GM21360 (cell line): ENCODE data around the gene FOXJ1.

Source experiments
- ATAC-seq: cut with Tn5 transposase; IDR thresholded peaks from one replicate; pipeline ENCODE4 v1.9.1; 2021; ENCODE audit warnings: mild to moderate bottlenecking, moderate library complexity; ENCODE audit not compliant: unreplicated experiment

FOXJ1 gene

DNA sequence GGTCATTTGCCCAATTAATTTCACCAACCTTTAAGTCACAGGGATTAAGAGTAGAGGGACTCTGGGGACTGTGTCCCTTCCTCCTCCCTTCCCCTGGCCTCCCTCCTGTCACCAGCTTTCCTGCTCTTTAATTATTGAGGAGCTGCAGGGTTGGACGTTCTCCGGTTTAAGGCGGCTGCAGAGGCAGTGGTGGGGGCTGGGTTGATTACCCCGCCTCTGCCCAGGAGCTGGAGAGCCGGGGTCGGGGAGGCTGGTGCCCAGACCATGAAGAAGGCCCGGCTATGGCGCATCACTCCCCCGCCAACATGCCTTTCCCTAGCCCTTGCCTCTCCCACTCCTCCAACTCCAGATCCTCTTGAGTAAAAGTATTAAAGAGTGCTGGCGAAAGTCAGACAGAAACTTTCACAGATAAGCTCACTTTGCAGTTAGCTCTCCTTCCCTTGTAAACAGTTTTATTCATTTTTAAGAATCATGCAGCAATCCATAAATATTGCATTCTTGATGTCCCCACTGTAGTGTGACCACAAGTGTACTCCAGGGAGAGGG lies 1.1 kb upstream of the FOXJ1 start:
- no peak for ATAC-seq

GRCh38 chr17:76140661-76141211 lies 309 bp downstream of the FOXJ1 start:
- no peak for ATAC-seq

DNA sequence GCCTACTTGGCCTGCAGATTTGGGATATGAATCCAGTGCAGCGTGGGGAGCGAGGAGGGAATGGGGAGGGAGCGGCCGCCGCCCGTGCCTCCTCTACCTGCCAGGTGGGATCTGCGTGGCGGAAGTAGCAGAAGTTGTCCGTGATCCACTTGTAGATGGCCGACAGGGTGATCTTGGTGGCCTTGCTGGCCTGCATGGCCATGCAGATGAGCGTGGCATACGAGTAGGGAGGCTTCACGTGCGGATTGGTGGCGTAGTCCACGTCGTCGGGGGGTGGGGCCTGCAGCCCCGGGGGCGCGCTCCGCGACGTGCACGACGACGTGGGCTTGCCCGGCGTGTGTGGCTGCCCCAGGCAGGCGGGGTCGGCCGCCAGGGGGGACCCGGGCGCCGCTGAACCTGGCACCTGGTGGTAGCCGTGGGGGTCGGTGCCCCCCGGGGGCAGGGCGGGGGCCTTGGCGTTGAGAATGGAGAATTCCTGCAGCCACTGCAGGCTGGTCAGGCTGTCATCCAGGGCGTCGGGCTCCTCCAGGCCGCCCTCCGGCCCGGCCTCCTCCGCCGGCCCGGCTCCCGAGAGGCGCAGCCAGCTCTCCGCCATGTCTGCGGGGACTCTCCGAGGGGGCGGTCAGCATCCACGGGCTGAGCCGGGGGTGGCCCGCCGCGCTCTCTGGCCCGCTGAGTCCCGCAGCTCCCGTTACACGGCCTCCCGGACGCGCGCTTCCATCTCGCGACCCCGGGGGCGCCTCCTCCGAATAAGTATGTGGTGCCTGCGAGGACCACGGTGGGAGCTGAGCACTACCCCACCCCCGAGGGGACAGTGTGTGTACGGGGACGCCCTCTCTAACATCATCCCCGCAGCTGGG lies 1.0 kb downstream of the FOXJ1 start:
- no peak for ATAC-seq

- no peak for ATAC-seq
Observed at GRCh38 chr17:76138896-76139752, 1.9 kb downstream of the FOXJ1 start.

DNA sequence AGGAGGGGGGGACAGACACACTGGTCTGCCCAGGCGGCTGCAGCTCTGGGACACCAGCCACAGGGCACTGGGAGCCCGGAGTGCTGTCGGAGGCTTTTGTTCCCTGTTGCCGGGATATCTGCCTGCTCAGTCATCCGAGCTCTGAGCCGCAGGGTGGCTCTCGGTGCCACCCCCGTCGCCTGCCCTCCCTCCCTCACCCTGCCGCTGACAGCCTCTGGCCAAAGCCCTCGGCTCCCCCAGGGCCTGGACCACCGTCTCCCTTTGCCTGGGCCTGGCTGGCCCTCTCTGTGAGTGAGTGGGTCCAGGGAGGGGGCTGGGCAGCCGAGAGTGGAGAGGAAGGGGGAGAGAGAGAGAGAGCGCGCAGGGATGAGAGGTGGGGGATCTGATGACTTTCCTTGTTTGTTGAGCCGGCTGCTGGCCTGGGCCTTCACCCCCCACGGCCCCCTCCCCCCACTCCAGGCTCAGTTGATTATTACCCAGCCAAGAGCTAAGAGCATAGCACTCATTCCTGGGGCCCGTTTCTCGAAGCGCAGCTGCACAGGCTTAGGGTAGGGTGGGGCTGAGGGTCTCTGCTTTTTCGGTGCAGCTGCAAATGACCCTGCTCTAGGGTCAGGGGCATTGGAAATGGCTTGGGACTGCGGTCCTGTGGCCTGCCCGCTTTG lies 2.7 kb downstream of the FOXJ1 start:
- ATAC-seq: no peak

- ATAC-seq: no peak
Observed at GRCh38 chr17:76137351-76138233, 3.5 kb downstream of the FOXJ1 start.

DNA sequence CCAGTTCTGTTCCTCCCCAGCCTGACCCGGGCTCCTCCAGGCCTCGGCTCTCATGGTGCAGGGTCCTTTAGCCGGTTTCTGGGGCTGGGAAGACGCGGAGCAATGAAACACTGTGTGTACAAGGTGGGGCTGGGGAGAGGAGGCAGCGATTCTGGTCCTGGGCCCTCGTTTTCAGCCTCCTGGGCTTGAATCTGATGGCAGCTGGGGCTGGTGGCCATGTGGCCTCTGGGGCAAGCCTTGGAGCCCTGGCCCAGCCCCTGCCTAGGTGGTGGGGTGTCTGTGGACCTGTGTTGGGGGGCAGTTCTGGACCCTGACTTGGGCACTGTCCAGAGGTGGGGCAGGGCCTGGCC lies 4.1 kb downstream of the FOXJ1 start:
- ATAC-seq: no peak

DNA sequence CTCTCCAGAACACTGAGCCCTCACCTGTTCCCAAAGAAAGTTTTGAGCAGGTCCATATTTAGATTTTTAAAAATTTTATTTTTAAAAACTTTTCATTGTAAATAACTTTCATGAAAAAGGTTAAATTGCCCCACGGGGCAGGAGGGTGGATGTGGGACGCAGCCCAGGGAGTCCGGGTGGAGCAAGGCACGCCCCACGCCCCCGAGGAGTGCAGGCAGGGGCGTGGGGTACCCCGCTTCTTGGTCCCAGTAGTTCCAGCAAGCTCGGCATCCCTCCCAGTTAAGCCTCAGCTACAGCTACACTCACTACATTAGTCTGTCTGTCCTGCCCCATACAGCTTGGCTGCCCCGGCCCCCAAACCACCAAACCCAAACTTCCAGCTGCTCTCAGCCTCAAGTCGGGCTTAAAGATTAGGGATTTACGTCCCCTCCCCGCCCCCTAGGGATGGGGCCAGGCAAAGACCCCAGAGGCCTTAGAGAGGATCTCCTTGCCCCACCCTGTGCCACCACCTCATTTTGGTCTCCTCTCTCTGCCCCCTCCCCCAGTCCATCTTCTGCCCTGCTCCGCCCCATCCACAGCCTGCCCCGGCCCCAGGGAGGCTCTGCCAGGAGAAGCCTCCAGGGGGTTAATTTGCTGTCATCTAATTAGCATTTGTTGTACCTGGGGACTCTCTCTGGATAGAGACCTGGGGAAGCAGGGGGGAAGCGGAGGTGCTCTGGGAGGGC lies 4.6 kb downstream of the FOXJ1 start:
- ATAC-seq: no peak

DNA sequence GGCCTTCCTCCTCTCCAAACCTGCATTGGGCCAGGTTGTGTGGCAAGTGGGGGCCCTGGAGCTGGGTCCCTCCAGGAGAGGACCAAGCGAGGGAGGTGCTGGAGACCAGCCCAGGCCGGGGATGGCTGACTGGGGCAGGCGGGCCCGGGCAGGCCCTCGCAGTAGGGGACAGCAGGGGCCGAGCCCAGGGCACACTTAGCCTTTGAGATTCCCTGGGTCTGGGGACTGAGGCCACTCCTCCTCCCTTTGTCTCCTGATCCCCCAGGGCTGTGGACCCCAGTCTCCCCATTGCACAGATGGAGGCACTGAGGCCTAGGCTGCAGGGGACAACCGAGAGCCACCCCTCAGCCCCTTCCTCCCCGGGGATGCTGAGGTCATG lies 5.2 kb downstream of the FOXJ1 start:
- no peak for ATAC-seq

- no peak for ATAC-seq
Observed at GRCh38 chr17:76134911-76135809, 5.9 kb downstream of the FOXJ1 start.

DNA sequence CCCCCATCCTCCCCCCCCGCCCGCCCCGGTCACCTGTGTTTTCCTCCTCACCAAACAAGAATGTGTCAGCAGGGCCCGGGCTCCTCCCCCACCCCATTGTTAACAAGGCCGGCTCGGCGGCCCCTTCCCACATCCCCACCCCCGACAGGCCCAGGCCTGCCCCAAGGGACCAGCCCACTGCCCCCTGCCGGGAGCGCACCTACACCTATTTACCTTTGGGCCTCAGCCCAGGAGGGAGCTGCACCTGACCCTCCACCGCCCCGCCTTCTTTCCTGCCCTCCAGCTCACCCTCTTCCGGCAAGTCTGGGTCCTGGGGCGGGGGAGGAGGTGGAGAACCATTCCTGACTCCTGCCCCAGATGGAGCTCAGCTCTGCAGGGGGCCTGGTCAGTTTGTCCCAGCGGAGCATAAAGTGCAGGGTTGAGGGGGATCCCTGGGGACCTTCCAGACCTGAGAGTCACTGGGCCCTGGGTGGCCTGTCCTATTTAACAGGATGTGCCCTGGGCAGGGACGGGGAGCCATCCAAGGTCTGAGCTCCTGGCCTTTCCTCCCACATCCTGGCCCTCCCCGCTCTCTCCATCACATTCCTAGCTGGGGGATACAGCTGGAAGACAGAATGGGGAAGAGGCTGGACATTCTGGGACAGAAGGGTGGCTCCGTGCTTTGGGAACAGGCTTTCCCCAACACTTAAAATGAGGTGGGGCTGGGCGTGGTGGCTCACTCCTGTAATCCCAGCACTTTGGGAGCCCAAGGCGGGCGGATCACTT lies 8.3 kb downstream of the FOXJ1 start:
- ATAC-seq: no peak

DNA sequence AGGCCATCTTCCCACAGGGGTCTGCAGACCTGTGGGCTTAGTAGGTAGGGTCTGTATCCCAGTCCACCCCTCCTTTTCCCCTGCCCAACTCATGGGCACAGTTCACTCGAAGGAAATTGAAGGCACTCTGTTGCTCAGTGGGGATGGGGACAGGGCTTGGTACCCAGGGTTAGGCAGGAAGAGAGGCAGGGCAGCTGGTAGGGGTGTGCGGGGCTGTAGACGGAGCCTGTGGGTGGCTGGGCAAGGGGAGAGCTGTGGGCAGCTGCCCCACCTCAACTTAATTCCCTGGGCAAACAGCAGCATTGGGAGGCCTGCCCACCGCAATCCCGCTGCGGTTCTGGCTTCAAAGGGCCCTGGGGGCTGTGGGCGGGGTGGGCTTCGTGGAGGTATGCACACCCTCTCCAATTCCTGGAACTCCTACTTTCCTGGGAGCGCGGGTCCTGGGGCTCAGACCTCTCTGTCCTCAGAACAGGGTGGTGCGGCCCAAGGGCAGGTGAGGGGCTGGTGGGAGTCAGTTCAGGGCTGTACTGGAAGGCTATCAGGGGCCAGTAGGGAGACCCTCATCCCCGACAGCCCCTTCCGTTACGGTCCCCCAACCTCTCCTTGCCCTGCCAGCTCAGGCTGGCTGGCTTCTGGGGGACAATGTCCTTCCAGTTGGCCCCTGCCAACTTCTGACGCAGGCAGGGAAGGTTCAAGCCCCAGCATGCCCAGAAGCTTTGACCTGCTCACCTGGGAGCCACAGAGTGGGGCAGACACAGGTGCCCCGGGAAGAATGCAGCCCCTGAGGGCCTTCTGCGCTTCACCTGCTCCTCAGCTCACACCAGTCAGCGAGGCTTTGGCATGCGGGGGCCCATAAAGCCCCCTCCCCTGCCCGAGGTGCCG lies 9.1 kb downstream of the FOXJ1 start:
- ATAC-seq: no peak

DNA sequence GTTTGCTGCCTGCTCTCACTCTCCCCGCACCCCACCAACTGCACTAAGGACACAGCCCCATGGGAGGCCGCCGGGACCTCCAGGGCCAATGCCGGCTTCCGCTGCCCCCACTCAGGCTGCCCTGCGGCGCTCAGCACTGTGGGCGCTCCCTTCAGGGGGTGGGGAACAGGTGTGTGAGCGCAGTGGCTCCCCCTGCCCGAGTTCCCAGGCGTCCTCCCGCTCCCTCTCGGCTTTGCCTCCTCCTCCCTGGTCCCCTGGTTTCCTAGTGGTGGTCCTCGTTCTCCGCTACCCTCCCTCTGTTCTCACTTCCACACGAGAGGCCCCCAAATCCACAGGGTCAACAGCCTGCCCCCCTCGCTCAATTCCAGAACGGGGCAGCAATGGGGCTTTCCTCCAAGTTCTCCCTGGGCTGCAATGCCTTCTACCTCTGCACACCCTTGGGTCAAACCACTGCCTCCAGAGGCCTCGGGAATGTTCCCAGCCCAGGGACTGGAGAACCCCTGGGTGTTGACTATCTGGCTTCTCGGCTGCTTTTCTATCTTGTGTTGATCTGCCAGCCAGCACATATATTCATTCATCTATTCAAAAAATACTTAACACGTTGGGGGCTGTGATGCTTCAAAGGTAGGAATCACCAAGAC lies 9.9 kb downstream of the FOXJ1 start:
- no peak for ATAC-seq

DNA sequence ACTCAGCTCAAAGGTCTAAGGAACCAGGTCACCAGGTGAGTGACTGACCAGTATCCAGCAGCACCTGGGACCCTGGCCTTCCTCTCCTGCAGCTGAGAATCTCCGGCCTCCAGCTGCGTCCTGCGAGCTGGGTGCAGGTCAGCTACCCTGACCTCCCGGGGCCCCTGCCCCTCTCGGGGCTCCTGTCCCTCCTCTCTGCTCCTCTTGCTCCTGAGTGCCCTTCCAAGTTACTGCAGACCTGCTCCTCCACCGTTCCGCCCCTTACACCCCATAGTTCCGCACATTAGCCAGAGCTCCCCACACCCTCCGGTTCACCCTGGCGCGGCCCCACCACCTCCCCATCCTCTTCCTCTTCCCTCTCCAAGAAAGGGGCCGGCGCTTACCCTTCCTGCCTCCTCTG lies 10.6 kb downstream of the FOXJ1 start:
- ATAC-seq: no peak

DNA sequence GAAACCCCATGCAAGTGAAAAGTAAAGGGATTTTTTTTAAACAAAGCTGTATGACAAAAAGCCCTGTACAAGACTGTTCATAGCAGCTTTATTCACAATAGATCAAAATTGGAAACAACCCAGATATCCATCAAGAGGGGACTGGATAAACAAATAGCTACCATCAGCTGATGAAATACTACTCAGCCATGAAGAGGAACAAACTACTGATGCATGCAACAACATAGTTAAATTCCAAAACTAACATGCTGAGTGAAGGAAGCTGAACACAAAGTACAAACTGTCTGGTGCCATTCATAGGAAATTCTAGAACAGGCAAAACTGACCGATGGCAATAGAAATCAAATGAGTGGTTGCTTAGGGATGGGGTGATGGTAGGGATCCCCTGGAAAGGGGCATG lies 15.1 kb downstream of the FOXJ1 start:
- ATAC-seq: no peak

DNA sequence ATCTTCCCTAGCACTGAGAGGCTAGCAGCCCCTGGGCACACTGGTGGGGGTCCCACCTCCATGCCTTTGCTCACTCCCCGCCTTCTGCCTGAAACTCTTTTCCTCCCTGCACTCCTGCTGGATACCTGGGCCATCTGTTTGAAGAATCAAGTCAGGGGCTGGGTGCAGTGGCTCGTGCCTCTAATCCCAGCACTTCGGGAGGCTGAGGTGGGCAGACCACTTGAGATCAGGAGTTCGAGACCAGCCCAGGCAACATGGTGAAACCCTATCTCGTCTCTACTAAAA lies 15.7 kb downstream of the FOXJ1 start:
- no peak for ATAC-seq
